ENCODE data around the gene SLAIN2.

SLAIN2 gene

DNA sequence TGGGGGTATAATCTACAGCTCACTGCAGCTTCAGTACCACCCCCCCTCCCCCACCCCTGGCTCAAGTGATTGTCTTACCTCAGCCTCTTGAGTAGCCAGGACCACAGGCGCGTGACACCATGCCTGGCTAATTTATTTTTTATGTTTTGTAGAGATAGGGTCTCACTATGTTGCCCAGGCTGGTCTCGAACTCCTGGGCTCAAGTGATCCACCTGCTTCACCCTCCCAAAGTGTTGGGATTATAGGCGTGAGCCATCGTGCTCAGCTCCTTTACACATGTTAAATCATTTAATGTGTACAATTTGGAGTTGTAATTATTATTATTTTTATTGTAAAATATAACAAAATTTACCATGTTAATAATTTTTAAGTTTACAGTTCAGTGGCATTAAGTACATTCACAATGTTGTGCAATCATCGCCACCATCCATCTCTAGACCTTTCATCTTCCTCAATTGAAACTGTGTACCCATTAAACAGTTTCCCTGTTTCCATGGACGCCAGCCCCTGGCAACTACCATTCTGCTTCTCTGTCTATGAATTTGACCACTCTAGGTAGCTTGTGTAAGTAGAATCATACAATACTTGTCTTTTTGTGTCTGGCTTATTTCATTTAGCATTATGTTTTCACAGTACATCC lies 6.1 kb downstream of the SLAIN2 start:
- H3K4me3 ChIP-seq (ENCODE audit: low read length): no peak overlapping the region
- TF ChIP-seq, protein P1, sequence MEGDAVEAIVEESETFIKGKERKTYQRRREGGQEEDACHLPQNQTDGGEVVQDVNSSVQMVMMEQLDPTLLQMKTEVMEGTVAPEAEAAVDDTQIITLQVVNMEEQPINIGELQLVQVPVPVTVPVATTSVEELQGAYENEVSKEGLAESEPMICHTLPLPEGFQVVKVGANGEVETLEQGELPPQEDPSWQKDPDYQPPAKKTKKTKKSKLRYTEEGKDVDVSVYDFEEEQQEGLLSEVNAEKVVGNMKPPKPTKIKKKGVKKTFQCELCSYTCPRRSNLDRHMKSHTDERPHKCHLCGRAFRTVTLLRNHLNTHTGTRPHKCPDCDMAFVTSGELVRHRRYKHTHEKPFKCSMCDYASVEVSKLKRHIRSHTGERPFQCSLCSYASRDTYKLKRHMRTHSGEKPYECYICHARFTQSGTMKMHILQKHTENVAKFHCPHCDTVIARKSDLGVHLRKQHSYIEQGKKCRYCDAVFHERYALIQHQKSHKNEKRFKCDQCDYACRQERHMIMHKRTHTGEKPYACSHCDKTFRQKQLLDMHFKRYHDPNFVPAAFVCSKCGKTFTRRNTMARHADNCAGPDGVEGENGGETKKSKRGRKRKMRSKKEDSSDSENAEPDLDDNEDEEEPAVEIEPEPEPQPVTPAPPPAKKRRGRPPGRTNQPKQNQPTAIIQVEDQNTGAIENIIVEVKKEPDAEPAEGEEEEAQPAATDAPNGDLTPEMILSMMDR (IDR thresholded peaks at IDR 0.05; ENCODE audit: insufficient read depth, low read depth, low read length, missing control alignments): no peak
- no peak for DNase-seq (ENCODE audit: low read depth)

DNA sequence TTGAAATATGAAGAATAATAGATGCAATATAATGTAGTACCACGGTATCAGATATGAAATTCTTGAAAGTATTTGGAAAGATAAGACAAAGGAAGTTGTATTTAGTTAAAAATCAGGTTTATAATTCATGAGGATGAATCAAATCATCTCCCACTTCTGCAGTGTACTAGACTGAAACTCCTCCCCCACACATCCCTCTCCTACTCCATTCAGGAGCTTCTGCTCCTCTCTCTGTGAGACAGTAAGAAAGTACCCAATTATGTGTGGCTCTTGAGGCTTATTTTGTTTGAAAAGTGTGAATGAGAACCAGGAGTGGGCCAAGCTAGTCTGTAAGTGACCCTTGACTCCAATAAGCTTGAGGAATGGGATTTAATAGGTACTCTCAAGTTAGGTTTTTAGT lies 9.5 kb downstream of the SLAIN2 start:
- H3K4me3 ChIP-seq (ENCODE audit: low read length): no peak overlapping the region
- no peak for DNase-seq (ENCODE audit: low read depth)
- TF ChIP-seq, protein P1 (IDR thresholded peaks at IDR 0.05; ENCODE audit: insufficient read depth, low read depth, low read length, missing control alignments): no peak

DNA sequence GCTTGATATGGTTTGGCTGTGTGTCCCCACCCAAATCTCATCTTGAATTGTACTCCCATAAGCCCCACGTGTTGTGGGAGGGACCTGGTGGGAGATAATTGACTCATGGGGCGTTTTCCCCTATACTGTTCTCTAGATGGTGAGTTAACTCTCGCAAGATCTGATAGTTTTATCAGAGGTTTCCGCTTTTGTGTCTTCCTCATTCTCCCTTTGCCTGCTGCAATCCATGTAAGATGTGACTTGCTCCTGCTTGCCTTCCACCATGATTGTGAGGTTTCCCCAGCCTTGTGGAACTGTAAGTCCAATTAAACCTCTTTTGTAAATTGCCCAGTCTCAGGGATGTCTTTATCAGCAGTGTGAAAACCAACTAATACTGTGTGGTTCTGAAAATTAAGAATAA lies 11.5 kb downstream of the SLAIN2 start:
- no peak for DNase-seq (ENCODE audit: low read depth)
- no peak overlapping the region for H3K4me3 ChIP-seq (ENCODE audit: low read length)
- TF ChIP-seq, protein P1 (IDR thresholded peaks at IDR 0.05; ENCODE audit: insufficient read depth, low read depth, low read length, missing control alignments): no peak

DNA sequence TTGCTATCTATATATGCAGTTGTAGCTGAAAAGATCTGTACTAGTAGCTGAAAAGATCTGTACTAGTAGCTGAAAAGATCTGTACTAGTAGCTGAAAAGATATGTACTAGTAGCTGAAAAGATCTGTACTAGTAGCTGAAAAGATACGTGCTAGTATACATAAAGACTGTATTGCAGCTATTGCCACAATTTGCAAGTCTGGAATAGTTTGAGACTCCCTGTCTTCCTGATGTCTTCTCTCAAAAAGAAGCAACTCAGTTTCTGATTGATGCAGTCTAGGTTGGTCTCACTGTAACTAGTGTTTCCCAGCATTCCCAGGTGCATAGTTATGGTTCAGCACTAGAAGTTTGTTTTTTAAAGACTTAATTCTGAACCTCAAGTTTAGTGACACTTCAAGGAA lies 15.0 kb downstream of the SLAIN2 start:
- no peak overlapping the region for H3K4me3 ChIP-seq (ENCODE audit: low read length)
- TF ChIP-seq, protein P1 (IDR thresholded peaks at IDR 0.05; ENCODE audit: insufficient read depth, low read depth, low read length, missing control alignments): no peak
- DNase-seq (ENCODE audit: low read depth): no peak

DNA sequence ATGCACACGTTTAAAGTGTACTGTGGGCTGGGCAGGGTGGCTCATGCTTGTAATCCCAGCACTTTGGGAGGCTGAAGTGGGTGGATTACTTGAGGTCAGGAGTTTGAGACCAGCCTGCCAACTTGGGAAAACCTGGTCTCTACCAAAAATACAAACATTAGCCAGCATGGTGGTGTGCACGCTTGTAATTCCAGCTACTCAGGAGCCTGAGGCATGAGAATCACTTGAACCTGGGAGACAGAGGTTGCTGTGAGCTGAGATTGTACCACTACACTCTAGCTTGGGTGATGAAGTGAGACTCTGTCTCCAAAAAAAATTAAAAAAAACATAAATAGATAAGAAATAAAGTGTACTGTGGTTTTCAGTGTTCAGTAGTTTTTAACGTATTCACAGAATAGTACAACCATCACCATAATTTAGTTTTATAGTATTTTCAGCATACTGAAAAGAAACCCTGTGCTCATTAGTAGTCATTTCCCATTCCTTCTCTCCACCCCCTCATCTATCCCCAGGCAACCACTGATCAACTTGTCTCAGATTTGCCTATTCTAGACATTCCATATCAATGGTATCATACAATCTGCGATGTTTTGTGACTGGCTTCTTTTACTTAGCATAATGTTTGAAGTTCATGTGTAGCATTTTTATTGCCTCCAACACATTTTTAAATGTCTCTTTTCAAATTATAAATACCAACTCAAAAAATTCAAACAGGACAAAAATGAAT lies 19.1 kb downstream of the SLAIN2 start:
- TF ChIP-seq, protein P1 (IDR thresholded peaks at IDR 0.05; ENCODE audit: insufficient read depth, low read depth, low read length, missing control alignments): no peak
- no peak overlapping the region for H3K4me3 ChIP-seq (ENCODE audit: low read length)
- peak; percentile 87 for DNase-seq (ENCODE audit: low read depth)

DNA sequence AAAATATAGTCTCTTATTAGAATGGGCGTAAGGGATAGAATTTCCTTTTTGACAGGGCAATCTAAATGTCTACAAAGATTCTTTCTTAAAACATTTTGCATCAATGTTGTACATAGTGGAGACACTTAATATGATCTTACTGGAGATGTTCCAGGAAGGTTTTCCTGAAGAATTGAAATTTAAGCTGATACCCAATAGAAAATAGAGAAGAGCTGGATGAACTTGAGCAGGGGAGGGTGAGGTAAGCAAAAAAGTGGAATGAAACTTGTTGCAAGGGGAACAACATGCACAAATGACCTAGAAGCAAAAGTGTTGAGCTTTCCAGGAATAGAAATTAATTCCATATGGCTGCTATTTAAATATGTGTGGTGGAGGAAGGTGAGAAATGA lies 19.7 kb downstream of the SLAIN2 start:
- no peak for DNase-seq (ENCODE audit: low read depth)
- no peak overlapping the region for H3K4me3 ChIP-seq (ENCODE audit: low read length)

More for the DNA sequence above, 19.7 kb downstream of the SLAIN2 start:
- TF ChIP-seq, protein P1 (IDR thresholded peaks at IDR 0.05; ENCODE audit: insufficient read depth, low read depth, low read length, missing control alignments): no peak

All from epithelial cell of esophagus (primary cell).